ACC112 (cell line): ENCODE measurements around the gene KRTAP9-2.
"Not testable (repeated sequence)": the region's sequence is repeated elsewhere in the genome, so short reads cannot be mapped to it uniquely, and the experiment has no call there.

ENCODE experiments used
- H2AFZ ChIP-seq: fragments of 200-600 bp; sonication (generic); one replicate; pipeline ENCODE4 v1.6.0; 2017; ENCODE audit warnings: antibody characterized with exemption, low read length; ENCODE audit not compliant: unreplicated experiment
- H3K27ac ChIP-seq: fragments of 200-600 bp; sonication (generic); 2 replicates; pipeline ENCODE4 v1.5.1; 2014; ENCODE audit warnings: low read depth, mild to moderate bottlenecking, antibody characterized with exemption, low read length, moderate library complexity
- H3K27me3 ChIP-seq: fragments of 200-600 bp; sonication (generic); 2 replicates; pipeline ENCODE4 v1.6.1; 2014; ENCODE audit warnings: mild to moderate bottlenecking, antibody characterized with exemption, low read length, moderate library complexity, mixed read lengths; ENCODE audit not compliant: insufficient read depth
- H3K36me3 ChIP-seq: fragments of 200-600 bp; sonication (generic); 2 replicates; pipeline ENCODE4 v1.6.1; 2016; ENCODE audit warnings: mild to moderate bottlenecking, antibody characterized with exemption, low read length, moderate library complexity, mixed read lengths; ENCODE audit not compliant: insufficient read depth
- H3K4me1 ChIP-seq: fragments of 200-600 bp; sonication (generic); one replicate; pipeline ENCODE4 v1.6.1; 2016; ENCODE audit warnings: low read length, mixed read lengths; ENCODE audit not compliant: insufficient read depth, unreplicated experiment, control insufficient read depth
- H3K4me3 ChIP-seq: fragments of 200-600 bp; sonication (generic); 2 replicates; pipeline ENCODE4 v1.5.1; 2014; ENCODE audit warnings: mild to moderate bottlenecking, low read depth, low read length
- H3K79me2 ChIP-seq: fragments of 200-600 bp; sonication (generic); one replicate; pipeline ENCODE4 v1.6.0; 2016; ENCODE audit warnings: low read length; ENCODE audit not compliant: control insufficient read depth, unreplicated experiment, insufficient read depth

KRTAP9-2 gene

DNA sequence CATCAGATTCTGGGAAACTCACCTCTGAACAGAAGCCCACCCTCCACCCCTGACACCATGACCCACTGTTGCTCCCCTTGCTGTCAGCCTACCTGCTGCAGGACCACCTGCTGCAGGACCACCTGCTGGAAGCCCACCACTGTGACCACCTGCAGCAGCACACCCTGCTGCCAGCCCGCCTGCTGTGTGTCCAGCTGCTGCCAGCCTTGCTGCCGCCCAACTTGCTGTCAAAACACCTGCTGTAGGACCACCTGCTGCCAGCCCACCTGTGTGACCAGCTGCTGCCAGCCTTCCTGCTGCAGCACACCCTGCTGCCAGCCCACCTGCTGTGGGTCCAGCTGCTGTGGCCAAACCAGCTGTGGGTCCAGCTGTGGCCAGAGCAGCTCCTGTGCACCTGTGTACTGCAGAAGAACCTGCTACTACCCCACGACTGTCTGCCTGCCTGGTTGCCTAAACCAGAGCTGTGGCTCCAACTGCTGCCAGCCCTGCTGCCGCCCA lies at the start of gene KRTAP9-2:
Gene KRTAP9-2, plus strand, starts transcription at position 51 of the 498 bp plus-strand sequence. Its CDS starts 7 bp downstream, at position 58.
- H3K27ac ChIP-seq, H3K36me3 ChIP-seq, H3K79me2 ChIP-seq, H3K4me1 ChIP-seq, H3K27me3 ChIP-seq, H2AFZ ChIP-seq, H3K4me3 ChIP-seq: not testable (repeated sequence)

DNA sequence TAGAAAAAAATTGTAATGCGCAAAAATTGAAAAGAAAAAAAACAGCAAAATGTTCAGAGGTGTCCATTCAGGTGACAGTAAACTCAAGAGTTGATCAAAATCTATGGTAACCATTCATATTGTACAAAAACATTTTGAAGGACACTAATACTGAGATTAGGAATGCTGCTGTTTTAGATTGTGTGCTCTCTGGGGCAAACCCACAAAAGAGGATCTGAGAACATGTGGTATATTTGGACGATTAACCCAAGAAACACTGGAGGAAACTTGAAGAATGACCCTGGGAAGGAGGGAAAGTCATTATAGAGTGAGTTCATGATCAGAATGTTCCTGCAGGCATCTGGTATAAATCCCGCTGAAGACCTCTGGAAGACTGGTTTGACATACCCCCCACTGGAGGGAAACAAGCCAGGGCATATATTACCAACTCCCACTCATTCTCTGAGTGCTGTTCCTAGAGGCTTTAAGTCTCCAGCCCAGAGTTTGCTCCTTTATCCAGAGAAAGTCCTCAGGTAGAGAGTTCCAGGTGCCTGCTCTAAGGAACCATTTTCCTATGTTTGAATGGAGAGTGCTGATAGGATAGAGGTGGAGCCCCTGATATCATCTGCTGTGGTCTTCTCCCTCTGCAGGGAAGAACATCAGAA lies 49.6 kb upstream of the KRTAP9-2 start:
- Histone ChIP-seq H3K79me2 (no peaks in the 10 kb centered on the region), H3K27ac (no peak overlapping the region), H3K27me3 (no peaks in the 10 kb centered on the region), H3K4me1 (peaks cover 8% of the 10 kb centered on the region), H2AFZ (no peak overlapping the region), H3K4me3 (no peak overlapping the region), H3K36me3 (no peaks in the 10 kb centered on the region)

DNA sequence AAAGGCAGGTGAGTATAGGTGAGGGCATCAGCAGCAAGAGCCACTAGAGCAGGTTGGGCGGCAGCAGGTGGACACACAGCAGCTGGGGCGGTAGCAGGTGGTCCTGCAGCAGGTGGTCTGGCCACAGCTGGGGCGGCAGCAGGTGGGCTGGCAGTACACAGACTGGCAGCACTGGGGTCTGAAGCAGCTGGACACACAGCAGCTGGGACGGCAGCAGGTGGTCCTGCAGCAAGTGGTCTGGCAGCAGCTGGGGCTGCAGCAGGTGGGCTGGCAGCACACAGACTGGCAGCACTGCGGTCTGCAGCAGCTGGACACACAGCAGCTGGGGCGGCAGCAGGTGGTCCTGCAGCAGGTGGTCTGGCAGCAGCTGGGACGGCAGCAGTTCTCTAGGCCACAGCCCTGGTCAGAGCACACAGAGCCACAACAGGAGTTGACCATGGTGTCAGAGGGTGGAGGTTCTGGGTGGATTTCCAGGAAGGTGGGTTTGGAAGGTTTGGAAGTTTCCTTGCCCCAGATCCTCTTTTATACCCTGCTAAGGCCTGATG lies 48.6 kb upstream of the KRTAP9-2 start, which contains the start of gene KRTAP4-2:
Gene KRTAP4-2, minus strand, starts transcription at position 495 of the 545 bp plus-strand sequence. Its CDS starts 57 bp downstream, at position 438.
- Histone ChIP-seq H3K79me2 (no peaks in the 10 kb centered on the region), H3K27ac (peak within 1 kb of the TSS; percentile 61), H3K4me1 (peaks cover 8% of the 10 kb centered on the region), H2AFZ (peak within 1 kb of the TSS; percentile 27), H3K4me3 (no peak within 1 kb of the TSS), H3K36me3 (no peaks in the 10 kb centered on the region), H3K27me3 (no peaks in the 10 kb centered on the region)

DNA sequence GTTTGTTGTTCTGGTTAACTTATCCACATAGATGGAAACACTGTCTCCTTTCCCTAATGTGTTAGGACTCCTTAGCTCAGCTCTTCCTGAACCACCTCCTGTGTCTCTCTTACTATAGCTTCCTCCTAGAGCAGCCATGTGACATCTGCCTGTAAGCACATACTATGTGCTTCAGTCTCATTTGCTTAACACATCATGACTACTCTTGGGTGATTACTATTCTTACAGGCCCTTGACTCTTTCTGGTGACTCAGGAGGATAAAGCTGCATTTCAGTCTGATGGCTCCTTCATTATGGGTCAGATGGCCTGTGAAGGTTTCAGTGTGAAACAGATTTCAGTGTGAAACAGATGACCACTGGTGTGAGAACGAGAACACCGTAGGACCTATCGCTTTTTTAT lies 48.1 kb upstream of the KRTAP9-2 start:
- peak overlapping the region; percentile 61 for H3K27ac ChIP-seq
- H3K36me3 ChIP-seq = no peaks in the 10 kb centered on the region
- peaks cover 8% of the 10 kb centered on the region for H3K4me1 ChIP-seq
- peak overlapping the region; percentile 27 for H2AFZ ChIP-seq
- H3K79me2 ChIP-seq = no peaks in the 10 kb centered on the region
- H3K4me3 ChIP-seq = no peak overlapping the region
- H3K27me3 ChIP-seq = no peaks in the 10 kb centered on the region

DNA sequence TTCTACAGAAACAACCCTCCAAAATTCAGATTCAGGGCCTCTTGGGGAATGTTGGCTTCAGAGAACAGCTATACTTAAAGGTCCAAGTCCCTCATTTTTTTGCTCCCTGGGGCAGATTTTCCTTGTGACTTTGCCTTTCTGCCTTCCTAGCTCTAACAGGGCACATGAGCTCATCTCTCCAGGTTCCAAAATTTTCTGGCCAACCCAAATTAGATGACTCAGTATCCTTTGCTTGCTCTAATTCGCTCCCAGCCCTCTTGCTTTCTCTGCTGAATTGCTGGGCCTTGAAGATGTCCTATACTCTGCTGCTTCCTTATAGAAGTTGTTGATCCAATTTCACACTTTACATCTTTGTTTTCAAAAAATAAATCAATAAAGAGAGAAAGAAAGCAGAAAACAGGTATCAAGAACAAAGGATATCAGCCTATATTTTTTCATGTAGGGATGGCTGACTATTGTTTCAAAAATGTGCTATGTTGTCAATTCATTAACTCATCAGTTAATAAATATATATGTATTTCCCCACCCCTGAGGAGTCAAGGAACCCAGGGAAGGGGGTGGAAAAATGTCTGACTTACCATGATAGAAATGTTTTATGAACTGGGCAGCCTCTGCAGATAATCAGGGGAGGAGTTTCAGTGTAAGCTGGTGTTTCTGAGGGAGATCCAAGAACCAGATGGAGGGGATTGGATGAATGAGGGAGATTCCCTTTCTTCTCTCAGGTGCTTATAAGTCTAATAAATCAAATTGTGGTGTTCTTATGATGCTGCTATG lies 47.4 kb upstream of the KRTAP9-2 start:
- no peaks in the 10 kb centered on the region for H3K79me2 ChIP-seq
- H2AFZ ChIP-seq = peak overlapping the region; percentile 27
- no peak overlapping the region for H3K4me3 ChIP-seq
- no peaks in the 10 kb centered on the region for H3K36me3 ChIP-seq
- peaks cover 8% of the 10 kb centered on the region for H3K4me1 ChIP-seq
- H3K27ac ChIP-seq = peak overlapping the region; percentile 61
- no peaks in the 10 kb centered on the region for H3K27me3 ChIP-seq

- Histone ChIP-seq H3K4me1 (no peaks in the 10 kb centered on the region), H3K27ac (no peak within 1 kb of the TSS), H3K79me2 (no peaks in the 10 kb centered on the region), H3K27me3 (no peaks in the 10 kb centered on the region), H3K4me3 (no peak within 1 kb of the TSS), H2AFZ (no peak within 1 kb of the TSS), H3K36me3 (no peaks in the 10 kb centered on the region)
Observed at GRCh38 chr17:41184480-41184961, 41.9 kb upstream of the KRTAP9-2 start, which contains the start of gene KRTAP4-1. KRTAP4-1 (minus strand) TSS chr17:41184911; CDS start chr17:41184854, 57 bp downstream.

DNA sequence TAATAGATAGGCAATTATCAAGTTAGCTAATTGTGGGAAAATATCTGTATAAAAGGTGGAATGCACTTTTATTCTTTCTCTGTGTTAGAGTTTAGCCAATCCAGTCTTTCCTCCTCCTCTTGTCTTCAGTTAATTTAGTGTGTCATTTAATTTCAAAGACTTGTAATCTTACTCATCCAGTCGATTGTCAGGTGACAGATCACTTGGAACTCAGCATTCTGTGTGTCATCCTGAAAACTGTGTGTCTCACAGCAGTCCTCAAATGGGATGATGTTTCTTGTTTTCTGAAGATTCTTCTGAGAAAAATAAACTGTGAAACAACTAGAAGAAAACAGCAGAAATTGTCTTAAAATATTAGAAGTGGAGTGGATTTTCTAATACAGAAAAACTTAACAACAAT lies 41.4 kb upstream of the KRTAP9-2 start:
- Histone ChIP-seq H3K4me3 (no peak overlapping the region), H3K4me1 (no peaks in the 10 kb centered on the region), H2AFZ (no peak overlapping the region), H3K79me2 (no peaks in the 10 kb centered on the region), H3K36me3 (no peaks in the 10 kb centered on the region), H3K27me3 (no peaks in the 10 kb centered on the region), H3K27ac (no peak overlapping the region)

- H3K79me2 ChIP-seq = no peaks in the 10 kb centered on the region
- no peak overlapping the region for H2AFZ ChIP-seq
- no peak overlapping the region for H3K4me3 ChIP-seq
- no peaks in the 10 kb centered on the region for H3K27me3 ChIP-seq
- H3K27ac ChIP-seq = no peak overlapping the region
- H3K36me3 ChIP-seq = no peaks in the 10 kb centered on the region
- no peaks in the 10 kb centered on the region for H3K4me1 ChIP-seq
Observed at GRCh38 chr17:41186872-41187271, 39.6 kb upstream of the KRTAP9-2 start.

DNA sequence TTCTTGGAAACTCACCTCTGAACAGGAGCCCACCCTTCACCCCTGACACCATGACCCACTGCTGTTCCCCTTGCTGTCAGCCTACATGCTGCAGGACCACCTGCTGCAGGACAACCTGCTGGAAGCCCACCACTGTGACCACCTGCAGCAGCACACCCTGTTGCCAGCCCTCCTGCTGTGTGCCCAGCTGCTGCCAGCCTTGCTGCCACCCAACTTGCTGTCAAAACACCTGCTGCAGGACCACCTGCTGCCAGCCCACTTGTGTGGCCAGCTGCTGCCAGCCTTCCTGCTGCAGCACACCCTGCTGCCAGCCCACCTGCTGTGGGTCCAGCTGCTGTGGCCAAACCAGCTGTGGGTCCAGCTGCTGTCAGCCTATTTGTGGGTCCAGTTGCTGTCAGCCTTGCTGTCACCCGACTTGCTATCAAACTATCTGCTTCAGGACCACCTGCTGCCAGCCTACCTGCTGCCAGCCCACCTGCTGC lies 36.6 kb upstream of the KRTAP9-2 start, which contains the start of gene KRTAP9-1:
Gene KRTAP9-1, plus strand, starts transcription at position 51 of the 482 bp plus-strand sequence. Its CDS starts 0 bp downstream, at position 51.
- not testable (repeated sequence) for H2AFZ ChIP-seq, H3K4me1 ChIP-seq

DNA sequence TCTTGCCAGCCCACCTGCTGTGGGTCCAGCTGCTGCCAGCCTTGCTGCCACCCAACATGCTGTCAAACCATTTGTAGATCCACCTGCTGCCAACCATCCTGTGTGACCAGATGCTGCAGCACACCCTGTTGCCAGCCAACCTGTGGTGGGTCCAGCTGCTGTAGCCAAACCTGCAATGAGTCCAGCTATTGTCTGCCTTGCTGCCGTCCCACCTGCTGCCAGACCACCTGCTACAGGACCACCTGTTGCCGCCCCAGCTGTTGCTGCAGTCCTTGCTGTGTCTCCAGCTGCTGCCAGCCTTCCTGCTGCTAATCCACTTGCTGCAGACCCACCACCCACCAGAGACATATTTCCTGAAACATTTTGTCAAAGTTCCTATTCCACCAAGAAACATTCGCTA lies 36.1 kb upstream of the KRTAP9-2 start:
- Histone ChIP-seq H3K27me3 (no peaks in the 10 kb centered on the region), H3K36me3 (no peaks in the 10 kb centered on the region), H3K27ac (no peak overlapping the region), H2AFZ (no peak overlapping the region), H3K4me3 (no peak overlapping the region), H3K4me1 (no peaks in the 10 kb centered on the region), H3K79me2 (no peaks in the 10 kb centered on the region)

More for the DNA sequence above, 36.6 kb upstream of the KRTAP9-2 start, which contains the start of gene KRTAP9-1:
- H3K27me3 ChIP-seq, H3K4me3 ChIP-seq, H3K27ac ChIP-seq, H3K36me3 ChIP-seq, H3K79me2 ChIP-seq: not testable (repeated sequence)
